Heart left ventricle (tissue), 16 donors: ENCODE results near the gene ATXN2. TPM values are rescaled to one million over a fixed set of nuclear protein-coding genes. Genes with fewer than 3 reads are reported as not detected.
"Not testable (repeated sequence)": the region's sequence is repeated elsewhere in the genome, so short reads cannot be mapped to it uniquely, and the experiment has no call there.

Source experiments
- ATAC-seq, 4 donors: fragments of 200-7000 bp; cut with Tn5 transposase; one replicate each; pipeline ENCODE4 v1.9.1; 2020 to 2022; ENCODE audit warnings: moderate library complexity in 4 of 4, mild to moderate bottlenecking in 3 of 4, moderate number of reproducible peaks in 1 of 4
- DNase-seq, 5 donors: peaks; one replicate each; pipeline ENCODE4 v3.0.0-alpha.2; 2020
- H3K27ac ChIP-seq, 12 donors: fragments of 200-600 bp; sonication (generic) in 4 of 12; one replicate each; pipeline versions ENCODE4 v1.5.0 to v1.8.0; 2016 to 2022; ENCODE audit warnings: mild to moderate bottlenecking in 2 of 12
- H3K27me3 ChIP-seq, 9 donors: fragments of 200-600 bp; sonication (generic) in 2 of 9; one replicate each; pipeline versions ENCODE4 v1.5.1 to v1.8.0; 2016 to 2022; ENCODE audit warnings: mild to moderate bottlenecking in 3 of 9
- H3K36me3 ChIP-seq, 9 donors: fragments of 200-600 bp; sonication (generic) in 2 of 9; one replicate each; pipeline versions ENCODE4 v1.5.0 to v1.8.0; 2018 to 2022; ENCODE audit warnings: mild to moderate bottlenecking in 2 of 9
- H3K4me1 ChIP-seq, 12 donors: fragments of 200-600 bp; sonication (generic) in 4 of 12; one replicate each; pipeline versions ENCODE4 v1.5.0 to v1.8.0; 2016 to 2022; ENCODE audit warnings: mild to moderate bottlenecking in 3 of 12
- H3K4me3 ChIP-seq, 12 donors: fragments of 200-600 bp; sonication (generic) in 4 of 12; one replicate each; pipeline versions ENCODE4 v1.5.0 to v1.8.0; 2017 to 2022; ENCODE audit warnings: mild to moderate bottlenecking in 9 of 12, moderate library complexity in 4 of 12
- H3K9me3 ChIP-seq, 12 donors: fragments of 200-600 bp; sonication (generic) in 4 of 12; one replicate each; pipeline versions ENCODE4 v1.5.0 to v1.8.0; 2016 to 2022; ENCODE audit warnings: mild to moderate bottlenecking in 1 of 12
- CTCF ChIP-seq, 12 donors: fragments of 200-600 bp; sonication (generic) in 4 of 12; IDR thresholded peaks; one replicate each; pipeline versions ENCODE4 v1.5.0 to v1.8.0; 2018 to 2022; ENCODE audit warnings: antibody characterized with exemption in 12 of 12, mild to moderate bottlenecking in 5 of 12
- POLR2A ChIP-seq, 2 donors: fragments of 450-650 bp; IDR thresholded peaks; one replicate each; pipeline ENCODE4 v1.6.1; 2017; ENCODE audit warnings: antibody characterized with exemption in 2 of 2, mild to moderate bottlenecking in 2 of 2, moderate library complexity in 2 of 2
- WGBS, 4 donors: extraction: QIAGEN DNeasy Blood & Tissue Kit in 2 of 4; methylation state at CpG; one replicate each; pipeline versions ENCODE4 v1.1.5 to v1.1.7; 2013 to 2018; 5-methylcytosine and 5-hydroxymethylcytosine counted together
- intact Hi-C, 10 donors: fragments of 100-400 bp; cut with DNase I; formaldehyde crosslinking; loops; one replicate each; pipeline versions ENCODE4 v1.11.1 to v1.14.2; 2022
- polyA plus RNA-seq, 2 donors: library from polyadenylated mRNA; stranded (reverse); fragments of 200-250 nt; gene quantifications; one replicate each; pipeline ENCODE4 v1.2.3, GENCODE V29; 2013
- total RNA-seq, 9 donors: library from RNA; depleted of rRNA in 2 of 9; stranded (reverse); fragments of >200 nt in 2 of 9; fragmentation: NEBNext Ultra II Directional in 3 of 9; extraction: Animal tissue kit (Norgen Biotek cat#: 25700) in 3 of 9; gene quantifications; one replicate each; pipeline versions ENCODE4 v1.1.0 to v1.2.4, GENCODE V29; 2016 to 2023
- donor health status: ischemic (EF 13 %, LVEDD 7.1; RV severe dilation, severe dysfunction).
- donor health status: healthy with polysubstance abuse.
- donor health status: DM: no; HTN: yes; CAD: no.
- donor health status: DM: no; HTN: no; CAD: no.
- donor health status: ischemic (EF 25% LVEDD 6.9; RV normal size, moderate dysfunction).
- donor health status: ischemic (EF 25% LVEDD 5.7; RV mildly dilated, moderate dysfunction).
- donor health status: healthy.
- donor health status: DM: yes; HTN: yes; CAD: no.
- donor health status: ischemic (EF 35%, LVEDD 5.7; RV mildly dilated, moderate dysfunction).
- donor health status: nonischemic (EF 11% LVEDD 7.7; RV severe dilation, severe dysfunction).
- donor health status: DM: yes; HTN: yes; CAD: no.
- donor health status: PGD.
- donor health status: ischemic (EF 29% LVEDD 5.4; RV normal size, mild dysfunction).
- donor health status: nonischemic (EF 23%, LVEDD 6.1; RV moderate dilation, normal function).

Gene ATXN2
- total and polyA plus RNA-seq, 11 donors, result 23.6 to 59.3 (median 46.8) TPM

GRCh38 chr12:111597831-111598636 is 1.1 kb downstream of the ATXN2 start:
- 0 to 2% (median 1%) methylated on average over 24 to 67 of the region's 67 CpGs for WGBS, 4 donors
- Histone ChIP-seq H3K36me3 (no peaks in the 10 kb centered on the region), H3K9me3 (no peaks in the 10 kb centered on the region), H3K4me1 (peaks cover 0 to 54% (median 42%) of the 10 kb centered on the region in 12 donors), H3K4me3 (peak overlapping the region; percentile 72 to 98 (median 96)), H3K27me3 (no peaks in the 10 kb centered on the region), H3K27ac (peak overlapping the region; percentile 93 to 100 (median 98))
- intact Hi-C loops, result loop anchor here in 2 of 10 donors (5.0 kb wide), 2 partner anchors 39 to 41 kb away; no protein-coding TSS in a partner anchor
- peak; percentile 54 to 77 (median 63) for DNase-seq
- ATAC-seq, result peak; percentile 16 to 69 (median 51)
- TF ChIP-seq CTCF (IDR thresholded peaks at IDR 0.05), result no peak
- TF ChIP-seq POLR2A (IDR thresholded peaks at IDR 0.05), result no peak

- TF ChIP-seq POLR2A (IDR thresholded peaks at IDR 0.05), result no peak
- TF ChIP-seq CTCF (IDR thresholded peaks at IDR 0.05), result no peak
- no peaks in the 10 kb centered on the region for H3K27me3 ChIP-seq
- H3K9me3 ChIP-seq, result no peaks in the 10 kb centered on the region
- 3 to 4% (median 4%) methylated on average over 31 to 33 of the region's 33 CpGs for WGBS, 4 donors
- DNase-seq (peak in 4 of 5 donors; percentile 51 to 67 (median 60)), ATAC-seq (peak; percentile 52 to 69 (median 60))
- H3K4me3 ChIP-seq, result peak overlapping the region; percentile 72 to 98 (median 96)
- H3K36me3 ChIP-seq, result no peaks in the 10 kb centered on the region
- peaks cover 0 to 54% (median 42%) of the 10 kb centered on the region in 12 donors for H3K4me1 ChIP-seq
- H3K27ac ChIP-seq, result peak overlapping the region; percentile 93 to 100 (median 98)
- intact Hi-C loops, result loop anchor here in 2 of 10 donors (5.0 kb wide), 2 partner anchors 40 kb away; no protein-coding TSS in a partner anchor
These were observed 1.9 kb downstream of the ATXN2 start for GRCh38 chr12:111596985-111597830.

GRCh38 chr12:111595341-111595835 is 3.7 kb downstream of the ATXN2 start:
- intact Hi-C loops, result loop anchor here in 2 of 10 donors (5.0 kb wide), 2 partner anchors 38 to 42 kb away; no protein-coding TSS in a partner anchor
- peaks cover 0 to 60% (median 41%) of the 10 kb centered on the region in 12 donors for H3K4me1 ChIP-seq
- not testable (repeated sequence) for H3K9me3 ChIP-seq, H3K4me3 ChIP-seq, DNase-seq, H3K27me3 ChIP-seq, H3K36me3 ChIP-seq, ATAC-seq
- WGBS, 4 donors, result 79 to 85% (median 82%) methylated on average over 15 of the region's 15 CpGs
- peak overlapping the region in 1 of 12 donors; percentile 40 for H3K27ac ChIP-seq

- H3K27ac ChIP-seq, H3K9me3 ChIP-seq, ATAC-seq, H3K4me3 ChIP-seq, intact Hi-C loops, H3K27me3 ChIP-seq, H3K36me3 ChIP-seq, DNase-seq: not testable (repeated sequence)
- 87 to 92% (median 88%) methylated on average over 6 of the region's 6 CpGs for WGBS, 4 donors
- peaks cover 0 to 56% (median 31%) of the 10 kb centered on the region in 12 donors for H3K4me1 ChIP-seq
These were observed 7.6 kb downstream of the ATXN2 start for GRCh38 chr12:111591399-111592010.
